ENCODE results near the gene AGBL1.

DNA sequence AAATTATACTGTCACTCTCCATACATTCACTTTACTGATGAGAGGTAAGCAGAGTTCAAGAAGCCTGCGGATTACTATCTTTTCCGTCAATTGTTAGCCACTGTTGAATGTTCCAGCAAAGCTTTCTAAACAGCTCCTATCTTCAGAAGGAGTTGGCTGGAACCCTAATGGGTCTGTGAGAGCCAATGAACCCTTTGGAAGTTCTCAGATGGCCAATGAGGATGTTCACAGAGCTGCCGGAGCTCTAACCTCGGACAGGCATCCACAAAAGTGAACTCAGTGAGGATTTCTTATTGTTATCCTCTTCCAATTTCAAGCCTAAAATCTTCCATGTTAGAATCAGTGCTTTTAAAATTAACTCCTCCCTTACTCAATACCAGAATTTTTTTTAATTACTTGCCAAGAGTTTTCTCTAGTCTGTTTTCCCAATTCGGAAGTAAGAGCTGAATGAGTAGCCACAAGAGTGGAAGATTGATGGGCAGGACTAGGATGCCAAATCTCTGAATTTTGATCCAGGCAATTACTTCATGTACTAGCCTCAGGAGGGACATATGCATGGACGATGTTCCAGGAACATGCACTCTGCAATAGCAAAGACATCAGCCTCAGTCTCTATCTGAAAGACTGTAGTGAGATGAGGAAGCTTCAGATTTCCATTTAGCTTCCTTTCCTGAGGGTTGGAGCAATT lies 78.1 kb downstream of the AGBL1 start:
- TF ChIP-seq SIN3A (IDR thresholded peaks at IDR 0.05; ENCODE audit: borderline replicate concordance, insufficient read depth, low read length): no peak
- TF ChIP-seq POLR2AphosphoS5 (IDR thresholded peaks at IDR 0.05; ENCODE audit: low read depth, low read length): no peak
- no peak for TF ChIP-seq TAF1 (IDR thresholded peaks at IDR 0.05; ENCODE audit: borderline replicate concordance, insufficient read depth, low read length)
- TF ChIP-seq, protein P1, sequence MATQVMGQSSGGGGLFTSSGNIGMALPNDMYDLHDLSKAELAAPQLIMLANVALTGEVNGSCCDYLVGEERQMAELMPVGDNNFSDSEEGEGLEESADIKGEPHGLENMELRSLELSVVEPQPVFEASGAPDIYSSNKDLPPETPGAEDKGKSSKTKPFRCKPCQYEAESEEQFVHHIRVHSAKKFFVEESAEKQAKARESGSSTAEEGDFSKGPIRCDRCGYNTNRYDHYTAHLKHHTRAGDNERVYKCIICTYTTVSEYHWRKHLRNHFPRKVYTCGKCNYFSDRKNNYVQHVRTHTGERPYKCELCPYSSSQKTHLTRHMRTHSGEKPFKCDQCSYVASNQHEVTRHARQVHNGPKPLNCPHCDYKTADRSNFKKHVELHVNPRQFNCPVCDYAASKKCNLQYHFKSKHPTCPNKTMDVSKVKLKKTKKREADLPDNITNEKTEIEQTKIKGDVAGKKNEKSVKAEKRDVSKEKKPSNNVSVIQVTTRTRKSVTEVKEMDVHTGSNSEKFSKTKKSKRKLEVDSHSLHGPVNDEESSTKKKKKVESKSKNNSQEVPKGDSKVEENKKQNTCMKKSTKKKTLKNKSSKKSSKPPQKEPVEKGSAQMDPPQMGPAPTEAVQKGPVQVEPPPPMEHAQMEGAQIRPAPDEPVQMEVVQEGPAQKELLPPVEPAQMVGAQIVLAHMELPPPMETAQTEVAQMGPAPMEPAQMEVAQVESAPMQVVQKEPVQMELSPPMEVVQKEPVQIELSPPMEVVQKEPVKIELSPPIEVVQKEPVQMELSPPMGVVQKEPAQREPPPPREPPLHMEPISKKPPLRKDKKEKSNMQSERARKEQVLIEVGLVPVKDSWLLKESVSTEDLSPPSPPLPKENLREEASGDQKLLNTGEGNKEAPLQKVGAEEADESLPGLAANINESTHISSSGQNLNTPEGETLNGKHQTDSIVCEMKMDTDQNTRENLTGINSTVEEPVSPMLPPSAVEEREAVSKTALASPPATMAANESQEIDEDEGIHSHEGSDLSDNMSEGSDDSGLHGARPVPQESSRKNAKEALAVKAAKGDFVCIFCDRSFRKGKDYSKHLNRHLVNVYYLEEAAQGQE (IDR thresholded peaks at IDR 0.05; ENCODE audit: insufficient read depth in 1 of 2, low read depth in 2 of 2, low read length in 2 of 2): no peak

Data from PFSK-1 (cell line).